B cell (primary cell): Measurements from ENCODE around the gene ADAM11.

Experiments
- CTCF ChIP-seq: fragments of 200-600 bp; IDR thresholded peaks from one replicate; pipeline ENCODE4 v1.8.0; 2022; ENCODE audit warnings: antibody characterized with exemption, mild to moderate bottlenecking
- EZH2 ChIP-seq: IDR thresholded peaks from 2 replicates; pipeline ENCODE4 v1.6.1; 2012; ENCODE audit warnings: borderline replicate concordance, low read depth, mild to moderate bottlenecking, moderate library complexity, low read length; ENCODE audit not compliant: insufficient read depth, poor library complexity, severe bottlenecking

DNA sequence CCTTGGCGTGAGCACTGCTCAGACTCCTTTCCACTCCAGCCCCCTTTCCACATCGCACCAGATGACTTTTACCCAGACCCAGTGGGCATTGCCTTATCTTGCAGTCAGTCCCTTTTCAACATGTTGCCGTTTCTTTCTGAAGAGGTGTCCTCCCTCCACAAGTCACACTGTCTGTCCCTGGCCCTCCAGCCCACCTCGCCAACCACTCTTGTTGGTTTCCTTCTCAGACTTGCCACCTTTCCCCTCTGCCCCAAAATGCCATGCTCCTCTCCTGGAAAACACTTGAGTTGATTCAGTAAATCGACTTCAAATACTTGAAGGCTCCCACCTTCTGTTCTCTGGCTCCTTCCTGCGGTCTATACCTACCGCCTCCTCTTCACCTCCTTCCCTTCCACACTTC is 7.5 kb upstream of the ADAM11 start:
- no peak for TF ChIP-seq CTCF
- TF ChIP-seq EZH2: no peak
